GM23338 (cell line): Measurements from ENCODE around the gene MRPS21.

ENCODE experiments used
- CREB1 ChIP-seq: fragments of 250-450 bp; sonication (Bioruptor Pico); IDR thresholded peaks from 2 replicates; pipeline ENCODE4 v1.5.0; 2020; ENCODE audit warnings: low read depth, mild to moderate bottlenecking, moderate library complexity
- EZH2 ChIP-seq: fragments of 200-600 bp; sonication (generic); IDR thresholded peaks from one replicate; pipeline ENCODE4 v1.8.0; 2017; ENCODE audit warnings: antibody characterized with exemption, mild to moderate bottlenecking, low read depth; ENCODE audit not compliant: unreplicated experiment
- EZH2phosphoT487 ChIP-seq: fragments of 200-600 bp; sonication (generic); IDR thresholded peaks from one replicate; pipeline ENCODE4 v1.8.1; 2018; ENCODE audit warnings: antibody characterized with exemption; ENCODE audit not compliant: unreplicated experiment
- JUNB ChIP-seq: IDR thresholded peaks from one replicate; pipeline ENCODE4 v1.6.1; 2016; ENCODE audit warnings: antibody characterized with exemption; ENCODE audit not compliant: unreplicated experiment
- POLR2AphosphoS5 ChIP-seq: IDR thresholded peaks from 2 replicates; pipeline ENCODE4 v1.6.1; 2016; ENCODE audit warnings: antibody characterized with exemption, low read depth
- ZNF331 ChIP-seq: fragments of 250-450 bp; sonication (Bioruptor Pico); IDR thresholded peaks from 2 replicates; pipeline ENCODE4 v1.5.0; 2020; ENCODE audit warnings: low read depth, mild to moderate bottlenecking, moderate library complexity
- TF ChIP-seq, protein P1 (sequence below), 2 experiments: fragments of 200-600 bp in 1 of 2; sonication (generic) in 1 of 2; conservative IDR thresholded peaks; 2 replicates each; pipeline versions ENCODE4 v1.5.1 to v1.6.1; 2016 to 2017; ENCODE audit warnings: antibody characterized with exemption in 2 of 2, low read depth in 2 of 2, mild to moderate bottlenecking in 2 of 2, moderate library complexity in 1 of 2
- TF ChIP-seq, protein P2 (sequence below): fragments of 250-450 bp; sonication (Bioruptor Pico); IDR thresholded peaks from 2 replicates; pipeline ENCODE4 v1.5.0; 2020; ENCODE audit warnings: mild to moderate bottlenecking, moderate library complexity
- TF ChIP-seq, protein P3 (sequence below): IDR thresholded peaks from 2 replicates; pipeline ENCODE4 v1.6.1; 2016; ENCODE audit warnings: antibody characterized with exemption
- TF ChIP-seq, protein P4 (sequence below): IDR thresholded peaks from one replicate; pipeline ENCODE4 v1.6.1; 2018; ENCODE audit warnings: antibody characterized with exemption; ENCODE audit not compliant: unreplicated experiment

DNA sequence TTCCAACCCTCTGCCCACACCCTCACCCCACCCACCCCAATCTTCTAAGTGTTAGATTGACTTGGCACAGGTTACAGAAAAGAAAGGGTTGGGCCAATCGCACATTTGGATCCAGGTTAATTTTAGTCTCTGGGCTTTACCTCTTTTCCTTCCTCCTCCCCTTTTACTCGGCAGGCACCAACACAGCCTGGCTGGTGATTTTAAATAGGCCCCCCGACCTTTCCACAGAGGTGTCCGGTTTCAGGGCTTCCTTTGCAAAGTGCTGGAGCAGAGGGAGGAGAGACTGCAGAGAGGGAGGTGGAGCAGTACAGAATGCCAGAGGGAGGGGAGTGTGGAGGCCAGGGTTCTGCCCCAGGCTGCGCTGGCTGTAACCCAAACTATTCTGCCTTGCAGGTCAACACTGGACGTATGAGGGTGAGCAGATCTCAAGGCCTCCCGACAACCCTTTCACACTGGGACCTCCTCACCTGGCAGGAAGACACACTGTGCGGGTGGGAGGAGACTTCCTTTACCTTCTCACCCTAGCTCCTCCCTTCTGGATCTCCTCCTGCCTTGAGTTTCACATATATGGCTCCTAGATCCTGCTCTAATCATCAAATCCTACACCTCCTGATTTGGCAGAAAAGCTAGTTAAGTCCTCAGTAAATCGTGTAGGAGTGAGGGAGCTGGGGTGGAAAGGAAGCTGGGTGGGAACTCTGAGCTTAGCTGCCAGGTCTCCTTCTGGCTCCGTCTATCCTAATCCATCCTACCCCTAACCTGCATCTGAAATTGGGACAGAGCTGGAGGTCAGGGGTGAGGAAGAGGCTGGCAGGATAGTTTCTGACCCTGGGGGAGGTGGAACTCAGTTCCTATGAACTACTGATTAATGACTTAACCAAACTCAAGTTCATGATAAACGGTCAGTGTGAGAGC, 33.6 kb upstream of the MRPS21 start:
- TF ChIP-seq, protein P1, sequence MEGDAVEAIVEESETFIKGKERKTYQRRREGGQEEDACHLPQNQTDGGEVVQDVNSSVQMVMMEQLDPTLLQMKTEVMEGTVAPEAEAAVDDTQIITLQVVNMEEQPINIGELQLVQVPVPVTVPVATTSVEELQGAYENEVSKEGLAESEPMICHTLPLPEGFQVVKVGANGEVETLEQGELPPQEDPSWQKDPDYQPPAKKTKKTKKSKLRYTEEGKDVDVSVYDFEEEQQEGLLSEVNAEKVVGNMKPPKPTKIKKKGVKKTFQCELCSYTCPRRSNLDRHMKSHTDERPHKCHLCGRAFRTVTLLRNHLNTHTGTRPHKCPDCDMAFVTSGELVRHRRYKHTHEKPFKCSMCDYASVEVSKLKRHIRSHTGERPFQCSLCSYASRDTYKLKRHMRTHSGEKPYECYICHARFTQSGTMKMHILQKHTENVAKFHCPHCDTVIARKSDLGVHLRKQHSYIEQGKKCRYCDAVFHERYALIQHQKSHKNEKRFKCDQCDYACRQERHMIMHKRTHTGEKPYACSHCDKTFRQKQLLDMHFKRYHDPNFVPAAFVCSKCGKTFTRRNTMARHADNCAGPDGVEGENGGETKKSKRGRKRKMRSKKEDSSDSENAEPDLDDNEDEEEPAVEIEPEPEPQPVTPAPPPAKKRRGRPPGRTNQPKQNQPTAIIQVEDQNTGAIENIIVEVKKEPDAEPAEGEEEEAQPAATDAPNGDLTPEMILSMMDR (conservative IDR thresholded peaks at IDR 0.05; ENCODE audit: low read depth in 2 of 2) = no peak
- TF ChIP-seq POLR2AphosphoS5 (peak; percentile 69), EZH2phosphoT487 (no peak), EZH2 (no peak), ZNF331 (CRISPR knock-in tag) (no peak), CREB1 (CRISPR knock-in tag) (0 out of 2 replicates have a peak, but pooled peaks have one; percentile 38), JUNB (no peak)
- TF ChIP-seq, protein P2, sequence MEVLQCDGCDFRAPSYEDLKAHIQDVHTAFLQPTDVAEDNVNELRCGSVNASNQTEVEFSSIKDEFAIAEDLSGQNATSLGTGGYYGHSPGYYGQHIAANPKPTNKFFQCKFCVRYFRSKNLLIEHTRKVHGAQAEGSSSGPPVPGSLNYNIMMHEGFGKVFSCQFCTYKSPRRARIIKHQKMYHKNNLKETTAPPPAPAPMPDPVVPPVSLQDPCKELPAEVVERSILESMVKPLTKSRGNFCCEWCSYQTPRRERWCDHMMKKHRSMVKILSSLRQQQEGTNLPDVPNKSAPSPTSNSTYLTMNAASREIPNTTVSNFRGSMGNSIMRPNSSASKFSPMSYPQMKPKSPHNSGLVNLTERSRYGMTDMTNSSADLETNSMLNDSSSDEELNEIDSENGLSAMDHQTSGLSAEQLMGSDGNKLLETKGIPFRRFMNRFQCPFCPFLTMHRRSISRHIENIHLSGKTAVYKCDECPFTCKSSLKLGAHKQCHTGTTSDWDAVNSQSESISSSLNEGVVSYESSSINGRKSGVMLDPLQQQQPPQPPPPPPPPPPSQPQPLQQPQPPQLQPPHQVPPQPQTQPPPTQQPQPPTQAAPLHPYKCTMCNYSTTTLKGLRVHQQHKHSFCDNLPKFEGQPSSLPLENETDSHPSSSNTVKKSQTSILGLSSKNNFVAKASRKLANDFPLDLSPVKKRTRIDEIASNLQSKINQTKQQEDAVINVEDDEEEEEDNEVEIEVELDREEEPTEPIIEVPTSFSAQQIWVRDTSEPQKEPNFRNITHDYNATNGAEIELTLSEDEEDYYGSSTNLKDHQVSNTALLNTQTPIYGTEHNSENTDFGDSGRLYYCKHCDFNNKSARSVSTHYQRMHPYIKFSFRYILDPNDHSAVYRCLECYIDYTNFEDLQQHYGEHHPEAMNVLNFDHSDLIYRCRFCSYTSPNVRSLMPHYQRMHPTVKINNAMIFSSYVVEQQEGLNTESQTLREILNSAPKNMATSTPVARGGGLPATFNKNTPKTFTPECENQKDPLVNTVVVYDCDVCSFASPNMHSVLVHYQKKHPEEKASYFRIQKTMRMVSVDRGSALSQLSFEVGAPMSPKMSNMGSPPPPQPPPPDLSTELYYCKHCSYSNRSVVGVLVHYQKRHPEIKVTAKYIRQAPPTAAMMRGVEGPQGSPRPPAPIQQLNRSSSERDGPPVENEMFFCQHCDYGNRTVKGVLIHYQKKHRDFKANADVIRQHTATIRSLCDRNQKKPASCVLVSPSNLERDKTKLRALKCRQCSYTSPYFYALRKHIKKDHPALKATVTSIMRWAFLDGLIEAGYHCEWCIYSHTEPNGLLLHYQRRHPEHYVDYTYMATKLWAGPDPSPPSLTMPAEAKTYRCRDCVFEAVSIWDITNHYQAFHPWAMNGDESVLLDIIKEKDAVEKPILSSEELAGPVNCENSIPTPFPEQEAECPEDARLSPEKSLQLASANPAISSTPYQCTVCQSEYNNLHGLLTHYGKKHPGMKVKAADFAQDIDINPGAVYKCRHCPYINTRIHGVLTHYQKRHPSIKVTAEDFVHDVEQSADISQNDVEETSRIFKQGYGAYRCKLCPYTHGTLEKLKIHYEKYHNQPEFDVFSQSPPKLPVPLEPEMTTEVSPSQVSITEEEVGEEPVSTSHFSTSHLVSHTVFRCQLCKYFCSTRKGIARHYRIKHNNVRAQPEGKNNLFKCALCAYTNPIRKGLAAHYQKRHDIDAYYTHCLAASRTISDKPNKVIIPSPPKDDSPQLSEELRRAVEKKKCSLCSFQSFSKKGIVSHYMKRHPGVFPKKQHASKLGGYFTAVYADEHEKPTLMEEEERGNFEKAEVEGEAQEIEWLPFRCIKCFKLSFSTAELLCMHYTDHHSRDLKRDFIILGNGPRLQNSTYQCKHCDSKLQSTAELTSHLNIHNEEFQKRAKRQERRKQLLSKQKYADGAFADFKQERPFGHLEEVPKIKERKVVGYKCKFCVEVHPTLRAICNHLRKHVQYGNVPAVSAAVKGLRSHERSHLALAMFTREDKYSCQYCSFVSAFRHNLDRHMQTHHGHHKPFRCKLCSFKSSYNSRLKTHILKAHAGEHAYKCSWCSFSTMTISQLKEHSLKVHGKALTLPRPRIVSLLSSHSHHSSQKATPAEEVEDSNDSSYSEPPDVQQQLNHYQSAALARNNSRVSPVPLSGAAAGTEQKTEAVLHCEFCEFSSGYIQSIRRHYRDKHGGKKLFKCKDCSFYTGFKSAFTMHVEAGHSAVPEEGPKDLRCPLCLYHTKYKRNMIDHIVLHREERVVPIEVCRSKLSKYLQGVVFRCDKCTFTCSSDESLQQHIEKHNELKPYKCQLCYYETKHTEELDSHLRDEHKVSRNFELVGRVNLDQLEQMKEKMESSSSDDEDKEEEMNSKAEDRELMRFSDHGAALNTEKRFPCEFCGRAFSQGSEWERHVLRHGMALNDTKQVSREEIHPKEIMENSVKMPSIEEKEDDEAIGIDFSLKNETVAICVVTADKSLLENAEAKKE = no peak
- TF ChIP-seq, protein P3, sequence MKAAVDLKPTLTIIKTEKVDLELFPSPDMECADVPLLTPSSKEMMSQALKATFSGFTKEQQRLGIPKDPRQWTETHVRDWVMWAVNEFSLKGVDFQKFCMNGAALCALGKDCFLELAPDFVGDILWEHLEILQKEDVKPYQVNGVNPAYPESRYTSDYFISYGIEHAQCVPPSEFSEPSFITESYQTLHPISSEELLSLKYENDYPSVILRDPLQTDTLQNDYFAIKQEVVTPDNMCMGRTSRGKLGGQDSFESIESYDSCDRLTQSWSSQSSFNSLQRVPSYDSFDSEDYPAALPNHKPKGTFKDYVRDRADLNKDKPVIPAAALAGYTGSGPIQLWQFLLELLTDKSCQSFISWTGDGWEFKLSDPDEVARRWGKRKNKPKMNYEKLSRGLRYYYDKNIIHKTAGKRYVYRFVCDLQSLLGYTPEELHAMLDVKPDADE = no peak
- TF ChIP-seq, protein P4, sequence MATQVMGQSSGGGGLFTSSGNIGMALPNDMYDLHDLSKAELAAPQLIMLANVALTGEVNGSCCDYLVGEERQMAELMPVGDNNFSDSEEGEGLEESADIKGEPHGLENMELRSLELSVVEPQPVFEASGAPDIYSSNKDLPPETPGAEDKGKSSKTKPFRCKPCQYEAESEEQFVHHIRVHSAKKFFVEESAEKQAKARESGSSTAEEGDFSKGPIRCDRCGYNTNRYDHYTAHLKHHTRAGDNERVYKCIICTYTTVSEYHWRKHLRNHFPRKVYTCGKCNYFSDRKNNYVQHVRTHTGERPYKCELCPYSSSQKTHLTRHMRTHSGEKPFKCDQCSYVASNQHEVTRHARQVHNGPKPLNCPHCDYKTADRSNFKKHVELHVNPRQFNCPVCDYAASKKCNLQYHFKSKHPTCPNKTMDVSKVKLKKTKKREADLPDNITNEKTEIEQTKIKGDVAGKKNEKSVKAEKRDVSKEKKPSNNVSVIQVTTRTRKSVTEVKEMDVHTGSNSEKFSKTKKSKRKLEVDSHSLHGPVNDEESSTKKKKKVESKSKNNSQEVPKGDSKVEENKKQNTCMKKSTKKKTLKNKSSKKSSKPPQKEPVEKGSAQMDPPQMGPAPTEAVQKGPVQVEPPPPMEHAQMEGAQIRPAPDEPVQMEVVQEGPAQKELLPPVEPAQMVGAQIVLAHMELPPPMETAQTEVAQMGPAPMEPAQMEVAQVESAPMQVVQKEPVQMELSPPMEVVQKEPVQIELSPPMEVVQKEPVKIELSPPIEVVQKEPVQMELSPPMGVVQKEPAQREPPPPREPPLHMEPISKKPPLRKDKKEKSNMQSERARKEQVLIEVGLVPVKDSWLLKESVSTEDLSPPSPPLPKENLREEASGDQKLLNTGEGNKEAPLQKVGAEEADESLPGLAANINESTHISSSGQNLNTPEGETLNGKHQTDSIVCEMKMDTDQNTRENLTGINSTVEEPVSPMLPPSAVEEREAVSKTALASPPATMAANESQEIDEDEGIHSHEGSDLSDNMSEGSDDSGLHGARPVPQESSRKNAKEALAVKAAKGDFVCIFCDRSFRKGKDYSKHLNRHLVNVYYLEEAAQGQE = no peak
